ENCODE data around the gene TERT. TPM values are rescaled to one million over a fixed set of nuclear protein-coding genes. Genes with fewer than 3 reads are reported as not detected.
"Not testable (repeated sequence)": the region's sequence is repeated elsewhere in the genome, so short reads cannot be mapped to it uniquely, and the experiment has no call there.

Gene TERT
- total RNA-seq: not detected

DNA sequence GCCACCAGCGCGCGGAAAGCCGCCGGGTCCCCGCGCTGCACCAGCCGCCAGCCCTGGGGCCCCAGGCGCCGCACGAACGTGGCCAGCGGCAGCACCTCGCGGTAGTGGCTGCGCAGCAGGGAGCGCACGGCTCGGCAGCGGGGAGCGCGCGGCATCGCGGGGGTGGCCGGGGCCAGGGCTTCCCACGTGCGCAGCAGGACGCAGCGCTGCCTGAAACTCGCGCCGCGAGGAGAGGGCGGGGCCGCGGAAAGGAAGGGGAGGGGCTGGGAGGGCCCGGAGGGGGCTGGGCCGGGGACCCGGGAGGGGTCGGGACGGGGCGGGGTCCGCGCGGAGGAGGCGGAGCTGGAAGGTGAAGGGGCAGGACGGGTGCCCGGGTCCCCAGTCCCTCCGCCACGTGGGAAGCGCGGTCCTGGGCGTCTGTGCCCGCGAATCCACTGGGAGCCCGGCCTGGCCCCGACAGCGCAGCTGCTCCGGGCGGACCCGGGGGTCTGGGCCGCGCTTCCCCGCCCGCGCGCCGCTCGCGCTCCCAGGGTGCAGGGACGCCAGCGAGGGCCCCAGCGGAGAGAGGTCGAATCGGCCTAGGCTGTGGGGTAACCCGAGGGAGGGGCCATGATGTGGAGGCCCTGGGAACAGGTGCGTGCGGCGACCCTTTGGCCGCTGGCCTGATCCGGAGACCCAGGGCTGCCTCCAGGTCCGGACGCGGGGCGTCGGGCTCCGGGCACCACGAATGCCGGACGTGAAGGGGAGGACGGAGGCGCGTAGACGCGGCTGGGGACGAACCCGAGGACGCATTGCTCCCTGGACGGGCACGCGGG lies at the start of gene TERT:
TERT (minus strand) TSS at position 234 of the 815 bp plus-strand sequence; CDS start at position 155, 79 bp downstream.
- no peak for DNase-seq (ENCODE audit: low spot score)

DNA sequence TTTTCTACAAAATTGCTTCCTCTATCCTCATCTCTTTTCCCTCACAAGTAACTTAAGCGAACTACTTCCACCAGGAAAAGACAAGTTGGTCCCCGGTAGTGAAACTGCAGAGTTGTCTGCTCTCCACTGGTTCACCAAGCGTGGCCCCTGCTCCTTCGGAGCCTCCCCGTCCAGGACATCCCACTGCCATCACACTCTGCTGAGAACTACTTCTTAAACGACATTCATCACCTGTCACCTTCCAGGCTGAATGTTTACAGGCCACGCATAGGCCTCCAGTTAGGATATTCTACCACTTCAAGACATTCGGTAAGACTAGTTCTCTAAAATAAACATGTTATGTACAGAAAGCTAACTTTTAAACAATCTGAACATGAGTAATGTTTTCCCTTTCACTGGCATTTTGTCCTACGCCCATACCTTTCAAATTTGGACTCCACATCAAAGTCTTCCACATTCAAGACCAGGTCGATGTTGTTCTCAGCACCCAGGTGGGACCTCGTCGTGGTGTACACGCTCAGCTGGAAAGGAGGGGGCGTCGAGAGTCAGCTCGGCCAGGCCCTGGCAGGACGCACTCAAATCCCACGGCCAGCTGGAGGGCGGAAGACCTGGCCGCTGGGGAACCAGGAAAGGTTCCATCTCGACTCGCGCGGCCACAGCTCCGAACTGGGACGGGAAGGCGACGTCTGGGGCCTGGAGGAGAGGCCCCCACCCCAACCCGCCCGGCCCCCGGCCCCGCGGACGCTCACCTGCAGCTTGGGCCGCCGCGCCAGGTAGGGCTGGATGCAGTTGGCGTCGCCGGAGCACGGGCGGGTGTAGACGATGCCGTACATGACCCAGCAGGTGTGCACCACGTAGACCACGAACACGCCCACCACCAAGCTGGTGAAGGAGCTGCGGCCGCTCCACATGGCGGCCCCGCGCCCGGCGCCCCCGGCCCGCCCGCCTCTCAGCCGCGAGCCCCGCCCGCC lies 49.3 kb upstream of the TERT start:
- DNase-seq (ENCODE audit: low spot score): no peak

GRCh38 chr5:1343315-1343751 lies 48.5 kb upstream of the TERT start:
- DNase-seq (ENCODE audit: low spot score): no peak

GRCh38 chr5:1342711-1343110 lies 47.8 kb upstream of the TERT start:
- not testable (repeated sequence) for DNase-seq (ENCODE audit: low spot score)

DNA sequence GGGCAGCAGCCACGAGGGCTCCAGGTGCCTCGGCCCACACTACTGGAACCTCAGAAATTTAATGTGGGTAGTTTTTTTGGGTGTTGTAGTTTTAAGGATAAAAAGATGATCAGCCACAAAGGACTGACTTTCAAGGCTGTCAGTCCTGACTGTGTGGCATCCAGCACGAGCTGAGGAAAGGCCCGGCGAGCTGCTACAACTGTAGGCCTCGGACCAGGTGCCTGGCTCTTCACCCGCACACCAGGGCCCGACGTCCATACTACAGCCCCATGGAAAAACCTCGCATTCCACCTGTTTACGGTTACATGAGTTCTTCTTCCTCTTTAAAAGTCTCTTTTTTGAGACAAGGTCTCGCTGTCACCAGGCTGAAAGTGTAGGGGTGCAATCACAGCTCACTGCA lies 47.4 kb upstream of the TERT start:
- DNase-seq (ENCODE audit: low spot score): no peak

DNA sequence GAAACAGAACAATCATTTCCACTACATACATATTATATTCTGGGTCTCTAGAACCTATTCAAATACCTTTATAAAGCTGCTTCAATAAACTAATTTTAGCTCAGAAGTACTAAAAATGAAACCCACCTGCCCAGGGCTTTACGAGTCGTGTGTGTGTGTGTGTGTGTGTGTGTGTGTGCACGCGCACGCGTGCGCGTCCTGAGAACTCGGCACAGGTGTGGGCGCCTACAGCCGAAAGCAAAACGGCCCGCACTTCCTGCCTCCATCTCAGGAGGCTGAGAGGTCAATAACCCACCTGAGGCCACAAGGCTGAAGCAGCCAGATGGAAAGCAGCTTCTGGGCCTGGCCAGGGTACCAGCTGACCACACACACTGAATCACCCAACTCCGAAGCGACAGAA lies 47.0 kb upstream of the TERT start:
- no peak for DNase-seq (ENCODE audit: low spot score)

DNA sequence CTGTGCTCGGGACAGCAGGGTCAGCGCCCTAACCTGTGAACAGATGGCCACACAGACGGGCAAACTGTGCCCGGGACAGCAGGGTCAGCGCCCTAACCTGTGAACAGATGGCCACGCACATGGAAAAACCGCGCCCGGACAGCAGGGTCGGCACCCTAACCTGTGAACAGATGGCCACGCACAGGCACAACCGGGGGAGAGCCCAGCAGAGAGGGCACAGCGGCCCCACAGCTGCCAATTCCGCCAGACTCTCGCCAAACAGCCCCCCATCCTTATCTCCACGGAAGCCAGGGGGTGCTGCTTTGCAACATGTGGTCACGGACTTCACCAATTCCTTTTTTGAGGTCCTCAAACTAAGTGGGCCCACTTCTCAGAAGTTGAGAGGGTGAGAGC lies 44.9 kb upstream of the TERT start:
- not testable (repeated sequence) for DNase-seq (ENCODE audit: low spot score)

DNA sequence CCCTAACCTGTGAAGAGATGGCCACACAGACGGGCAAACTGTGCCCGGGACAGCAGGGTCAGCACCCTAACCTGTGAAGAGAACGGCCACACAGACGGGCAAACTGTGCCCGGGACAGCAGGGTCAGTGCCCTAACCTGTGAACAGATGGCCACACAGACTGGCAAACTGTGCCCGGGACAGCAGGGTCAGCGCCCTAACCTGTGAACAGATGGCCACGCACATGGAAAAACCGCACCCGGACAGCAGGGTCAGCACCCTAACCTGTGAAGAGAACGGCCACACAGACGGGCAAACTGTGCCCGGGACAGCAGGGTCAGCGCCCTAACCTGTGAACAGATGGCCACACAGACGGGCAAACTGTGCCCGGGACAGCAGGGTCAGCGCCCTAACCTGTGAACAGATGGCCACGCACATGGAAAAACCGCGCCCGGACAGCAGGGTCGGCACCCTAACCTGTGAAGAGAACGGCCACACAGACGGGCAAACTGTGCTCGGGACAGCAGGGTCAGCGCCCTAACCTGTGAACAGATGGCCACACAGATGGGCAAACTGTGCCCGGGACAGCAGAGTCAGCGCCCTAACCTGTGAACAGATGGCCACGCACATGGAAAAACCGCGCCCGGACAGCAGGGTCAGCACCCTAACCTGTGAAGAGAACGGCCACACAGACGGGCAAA lies 44.4 kb upstream of the TERT start:
- DNase-seq (ENCODE audit: low spot score): not testable (repeated sequence)

DNA sequence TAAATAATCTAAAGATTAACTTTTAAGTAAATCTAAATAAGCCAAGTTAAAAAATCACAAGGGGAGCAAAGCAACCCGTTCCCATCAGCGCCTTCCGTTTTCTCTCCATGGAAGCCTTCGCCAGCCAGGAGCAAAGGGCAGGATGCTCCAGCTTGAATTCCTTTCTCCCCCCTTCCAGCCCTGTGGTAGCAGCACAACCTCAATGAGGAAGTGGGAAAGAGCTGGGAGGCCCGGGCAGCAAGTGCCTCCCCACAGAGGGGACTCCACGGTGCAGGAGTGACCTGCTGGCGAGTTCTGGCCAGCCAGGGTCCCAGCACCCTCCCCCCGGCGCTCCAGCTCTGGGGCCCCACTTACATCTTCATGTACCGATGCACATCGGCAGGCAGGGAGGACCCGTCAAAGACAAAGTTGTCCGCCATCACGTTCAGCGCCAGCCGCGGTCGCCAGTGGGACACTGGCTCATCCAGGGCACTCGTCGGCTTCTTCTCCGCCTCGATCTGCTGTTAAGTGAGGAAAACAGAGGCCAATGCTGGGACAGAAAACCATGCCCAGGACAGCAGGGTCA lies 43.7 kb upstream of the TERT start:
- DNase-seq (ENCODE audit: low spot score): no peak

DNA sequence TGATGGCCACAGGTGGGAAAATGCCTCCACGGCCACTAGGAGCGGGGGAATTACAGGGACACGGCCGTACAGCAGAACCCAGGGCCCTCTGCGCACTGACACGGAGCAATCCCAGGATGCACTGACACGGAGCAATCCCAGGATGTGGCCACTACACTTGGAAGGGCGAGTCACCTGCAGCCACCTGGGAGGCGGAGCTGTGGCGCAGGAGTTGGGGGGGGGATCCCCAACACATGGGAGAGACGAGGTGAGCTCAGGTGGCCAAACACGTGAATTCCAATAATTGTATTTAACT lies 43.3 kb upstream of the TERT start:
- no peak for DNase-seq (ENCODE audit: low spot score)

GRCh38 chr5:1337489-1338195 lies 42.8 kb upstream of the TERT start:
- DNase-seq (ENCODE audit: low spot score): no peak

DNA sequence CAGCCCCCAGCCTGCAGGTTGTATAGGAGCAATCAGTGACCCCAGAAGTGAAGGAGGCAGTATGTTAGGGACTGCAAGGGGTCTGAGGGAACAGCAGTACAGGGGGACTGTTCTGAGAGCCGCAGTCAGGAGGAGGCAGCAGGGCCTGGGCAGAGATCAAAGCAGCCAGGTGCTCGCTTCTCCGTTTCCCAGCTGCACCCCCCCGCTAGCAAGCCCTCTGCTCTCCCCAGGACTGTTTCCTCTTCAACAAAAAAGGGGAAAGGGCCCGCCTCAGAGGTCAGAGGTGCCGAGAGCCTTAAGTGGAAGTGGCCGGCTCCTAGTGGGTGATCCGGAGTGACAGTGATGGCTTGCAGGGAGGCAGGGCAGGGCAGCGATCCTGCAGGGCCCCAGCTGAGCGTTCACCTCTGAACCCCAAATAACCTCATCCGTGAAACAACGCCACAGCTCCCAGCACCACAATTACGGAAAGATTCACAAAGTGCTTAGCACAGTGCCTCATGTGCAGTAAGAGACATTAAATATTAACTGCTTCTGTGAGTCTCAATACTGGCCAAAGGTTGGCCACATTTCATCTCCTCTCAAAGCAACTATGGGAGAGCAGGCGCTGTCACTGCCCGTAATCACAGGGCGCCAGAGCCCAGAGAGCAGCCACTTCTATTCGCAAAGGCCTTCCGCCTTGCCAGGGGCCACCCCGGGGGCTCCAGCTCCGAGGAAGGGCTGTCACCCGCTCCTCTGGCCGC lies 42.1 kb upstream of the TERT start:
- DNase-seq (ENCODE audit: low spot score): no peak

- no peak for DNase-seq (ENCODE audit: low spot score)
These were observed 41.3 kb upstream of the TERT start for GRCh38 chr5:1336106-1336561.

DNA sequence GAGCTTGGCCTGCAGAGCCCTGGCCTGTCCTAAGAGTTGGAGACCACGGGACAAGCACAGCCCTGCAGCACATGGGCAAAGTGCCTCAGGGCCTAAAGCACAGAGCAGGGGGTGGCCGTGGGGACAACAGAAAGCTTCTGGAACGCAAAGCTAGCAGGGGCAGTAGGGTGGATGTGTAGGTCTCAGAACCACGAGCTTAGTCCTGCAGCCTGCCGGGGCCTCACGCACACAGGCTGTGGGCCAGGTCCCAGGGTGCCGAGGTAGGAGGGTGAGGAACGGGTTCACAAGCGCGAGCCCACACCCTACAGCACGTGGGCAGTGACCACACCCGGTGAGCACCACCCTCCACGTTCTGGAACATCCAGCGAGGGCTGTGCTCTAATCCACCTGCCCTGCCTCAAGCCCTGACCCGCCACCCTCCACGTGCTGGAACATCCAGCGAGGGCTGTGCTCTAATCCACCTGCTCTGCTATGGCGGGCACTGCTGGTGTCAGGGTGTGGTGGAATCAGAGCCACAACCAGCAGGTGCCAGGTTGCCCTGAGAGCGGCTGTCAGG lies 40.8 kb upstream of the TERT start:
- DNase-seq (ENCODE audit: low spot score): no peak

DNA sequence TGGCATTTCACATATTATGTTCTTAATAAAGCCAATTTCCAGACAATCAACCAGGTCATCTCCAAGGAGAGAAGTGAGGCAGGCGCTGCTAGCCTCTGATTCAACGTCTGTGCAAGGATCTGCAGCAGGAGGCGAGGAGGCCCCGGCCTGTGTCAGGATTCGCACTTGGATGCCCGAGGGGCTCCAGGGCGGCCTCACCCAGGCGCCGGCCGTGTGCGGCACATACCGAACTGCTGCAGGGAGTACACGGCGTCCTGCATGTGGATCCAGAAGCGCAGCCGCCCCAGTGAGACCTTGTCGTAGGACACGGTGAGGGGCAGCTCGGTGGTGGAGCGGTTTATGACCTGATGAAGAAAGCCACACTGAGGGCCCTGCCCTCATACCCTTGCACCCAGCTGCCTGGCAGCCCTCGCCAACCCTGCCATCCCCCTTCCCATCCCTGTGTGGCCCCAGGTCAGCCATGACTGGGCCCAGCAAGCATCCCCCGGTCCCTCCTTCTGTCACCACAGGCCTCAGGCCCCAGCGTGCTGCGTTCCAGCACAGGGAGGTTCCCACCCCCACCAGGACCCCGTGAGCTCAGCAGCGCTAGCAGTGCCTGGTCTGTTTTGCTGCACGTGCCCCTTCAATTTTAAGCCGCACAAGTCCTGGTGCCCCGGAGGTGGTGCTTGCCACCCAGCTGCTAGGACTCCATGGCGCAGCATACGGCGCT lies 40.1 kb upstream of the TERT start:
- DNase-seq (ENCODE audit: low spot score): no peak

DNA sequence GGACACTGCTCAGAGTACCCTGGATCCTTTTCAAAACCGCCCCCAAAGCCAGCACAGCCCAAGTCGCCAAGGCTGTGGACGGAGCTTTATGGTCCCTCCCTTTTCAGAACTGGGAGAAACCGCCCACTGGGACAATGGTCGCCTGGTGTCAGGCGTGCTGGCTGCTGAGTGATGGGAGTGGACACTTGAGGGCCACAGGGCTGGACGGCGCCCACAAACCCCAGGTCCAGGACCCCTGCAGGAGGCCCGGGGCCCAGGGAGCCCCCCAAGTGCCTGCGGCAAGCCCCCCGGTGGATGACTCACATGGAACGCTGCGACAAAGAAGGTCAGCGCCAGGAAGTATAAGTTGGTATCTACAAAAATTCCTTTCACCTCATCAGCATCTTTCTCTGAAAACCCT lies 39.1 kb upstream of the TERT start:
- no peak for DNase-seq (ENCODE audit: low spot score)

DNA sequence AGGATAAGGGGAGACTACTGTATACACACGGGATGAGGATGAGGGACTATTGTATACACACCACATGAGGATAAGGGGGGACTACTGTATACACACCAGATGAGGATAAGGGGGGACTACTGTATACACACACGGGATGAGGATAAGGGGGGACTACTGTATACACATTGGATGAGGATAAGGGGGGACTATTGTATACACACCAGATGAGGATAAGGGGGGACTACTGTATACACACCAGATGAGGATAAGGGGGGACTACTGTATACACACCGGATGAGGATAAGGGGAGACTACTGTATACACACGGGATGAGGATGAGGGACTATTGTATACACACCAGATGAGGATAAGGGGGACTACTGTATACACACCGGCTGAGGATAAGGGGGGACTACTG lies 38.4 kb upstream of the TERT start:
- DNase-seq (ENCODE audit: low spot score): not testable (repeated sequence)

DNA sequence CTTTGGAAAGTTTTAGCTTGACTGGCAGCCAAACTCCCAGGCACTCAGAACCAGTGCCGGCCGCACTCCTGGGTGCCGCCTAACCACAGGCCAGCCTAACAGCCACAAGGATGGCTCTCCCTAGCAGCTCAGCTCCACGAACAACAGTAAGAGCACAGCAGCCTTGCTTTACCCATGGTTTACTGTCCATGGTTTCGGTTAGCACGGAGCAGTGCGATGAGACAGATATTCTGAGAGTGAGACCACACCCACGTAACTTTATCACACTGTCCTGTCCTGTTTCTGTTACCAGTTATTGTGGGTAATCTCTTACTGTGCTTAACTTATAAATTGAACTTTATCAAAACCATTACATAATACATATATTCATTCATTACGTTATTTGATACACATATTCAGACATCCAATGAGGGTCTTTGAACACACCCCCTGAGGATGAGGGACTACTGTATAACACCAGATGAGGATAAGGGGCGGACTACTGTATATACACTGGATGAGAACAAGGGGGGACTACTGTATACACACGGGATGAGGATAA lies 37.7 kb upstream of the TERT start:
- no peak for DNase-seq (ENCODE audit: low spot score)

DNA sequence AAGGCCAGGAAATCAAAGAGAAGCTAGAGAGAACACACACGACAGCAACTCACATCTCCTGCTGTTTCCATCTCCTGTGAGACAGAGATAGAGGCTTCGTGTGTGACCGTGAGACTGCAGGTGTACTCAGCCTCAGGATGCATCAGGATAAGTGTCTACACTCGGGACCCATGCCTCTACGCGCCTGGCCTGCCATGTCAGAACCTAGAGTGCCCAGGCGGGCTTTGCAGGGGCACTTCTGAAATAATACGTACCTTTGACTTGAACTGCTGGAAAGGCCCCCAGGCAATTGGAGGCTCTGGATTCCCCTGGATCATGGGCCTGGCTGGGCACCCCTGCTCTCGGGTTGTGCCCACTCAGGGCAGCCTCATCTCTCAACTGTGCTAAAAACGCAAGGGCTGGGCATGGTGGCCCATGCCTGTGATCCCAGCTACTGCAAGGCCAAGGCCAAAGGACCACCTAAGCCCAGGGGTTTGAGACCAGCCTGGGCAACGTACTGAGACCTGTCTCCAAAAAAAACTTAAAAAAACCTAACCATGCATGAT lies 37.1 kb upstream of the TERT start:
- no peak for DNase-seq (ENCODE audit: low spot score)

Data from mucosa of gallbladder (tissue), 1 donor.